ENCODE results near the gene DLGAP1. TPM values are rescaled to one million over a fixed set of nuclear protein-coding genes. Genes with fewer than 3 reads are reported as not detected.

Gene DLGAP1
- total and polyA plus RNA-seq, 5 donors = 0.11 to 0.31 (median 0.20) TPM; not detected in 1

- intact Hi-C loops (cut with DNase I) = loop anchor here in 1 of 4 donors (10.0 kb wide), 1 partner anchor 65 kb away; no protein-coding TSS in a partner anchor
Measured at GRCh38 chr18:3499501-3499900, 955.6 kb downstream of the DLGAP1 start.

DNA sequence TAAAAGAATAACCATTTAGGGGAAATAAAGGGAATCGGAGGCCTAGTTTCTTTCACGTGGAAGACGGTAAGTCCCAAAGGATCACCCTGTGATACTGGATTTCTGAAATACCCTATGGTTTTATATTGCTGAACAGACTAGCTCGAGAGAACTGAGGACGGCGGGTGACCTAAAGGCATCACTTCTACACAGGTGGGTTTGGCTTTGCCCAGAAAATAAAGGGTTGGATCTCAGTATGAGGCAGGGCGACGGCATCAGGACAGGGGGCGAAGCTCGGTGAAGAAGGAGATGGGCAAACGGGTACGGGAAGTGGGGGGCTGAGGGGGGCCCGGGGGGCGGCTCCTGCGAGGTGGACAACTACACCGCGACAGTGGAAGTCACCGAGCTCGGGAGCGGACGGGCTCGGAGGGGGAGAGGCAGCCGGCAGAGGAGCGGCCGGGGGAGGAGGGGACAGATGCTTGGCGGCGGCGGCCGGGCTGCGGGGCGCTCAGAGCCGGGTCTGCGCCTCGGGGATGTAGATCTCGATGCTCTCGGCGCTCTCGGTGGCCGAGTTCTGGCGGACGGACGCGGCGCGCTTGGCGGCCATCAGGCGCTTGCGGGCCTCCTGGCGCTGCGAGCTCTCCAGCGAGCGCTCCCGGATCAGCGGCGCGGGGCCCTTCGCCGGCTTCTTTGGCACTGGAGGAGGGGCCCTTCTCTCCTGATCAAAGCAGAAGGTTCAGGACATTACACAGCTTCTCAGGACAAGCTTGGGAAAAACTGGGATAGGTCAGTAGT is 956.2 kb downstream of the DLGAP1 start:
- WGBS = 15% methylated on average over 57 of the region's 58 CpGs
- Histone ChIP-seq H3K27ac (ENCODE audit: low read length) (no peak overlapping the region), H3K9me3 (ENCODE audit: control insufficient read depth, low read length) (no peaks in the 10 kb centered on the region), H3K4me1 (ENCODE audit: control insufficient read depth, insufficient read depth, low read length) (no peaks in the 10 kb centered on the region), H3K4me3 (ENCODE audit: low read length) (peak overlapping the region; percentile 62), H3K27me3 (ENCODE audit: control insufficient read depth, insufficient read depth) (no peaks in the 10 kb centered on the region)
- intact Hi-C loops (cut with DNase I) = loop anchor here in 1 of 4 donors (10.0 kb wide), 1 partner anchor 64 kb away; no protein-coding TSS in a partner anchor
- DNase-seq = peak; percentile 26 to 79 (median 66)
- peak; percentile 75 to 80 for ATAC-seq

More at GRCh38 chr18:3499501-3499900, 955.6 kb downstream of the DLGAP1 start:
- DNase-seq (no peak), ATAC-seq (peak; percentile 19 to 25)
- Histone ChIP-seq H3K27ac (ENCODE audit: low read length) (no peak overlapping the region), H3K27me3 (ENCODE audit: control insufficient read depth, insufficient read depth) (no peaks in the 10 kb centered on the region), H3K4me1 (ENCODE audit: control insufficient read depth, insufficient read depth, low read length) (no peaks in the 10 kb centered on the region), H3K4me3 (ENCODE audit: low read length) (peak overlapping the region; percentile 62), H3K9me3 (ENCODE audit: control insufficient read depth, low read length) (no peaks in the 10 kb centered on the region)
- WGBS = 26% methylated on average over 10 of the region's 10 CpGs

DNA sequence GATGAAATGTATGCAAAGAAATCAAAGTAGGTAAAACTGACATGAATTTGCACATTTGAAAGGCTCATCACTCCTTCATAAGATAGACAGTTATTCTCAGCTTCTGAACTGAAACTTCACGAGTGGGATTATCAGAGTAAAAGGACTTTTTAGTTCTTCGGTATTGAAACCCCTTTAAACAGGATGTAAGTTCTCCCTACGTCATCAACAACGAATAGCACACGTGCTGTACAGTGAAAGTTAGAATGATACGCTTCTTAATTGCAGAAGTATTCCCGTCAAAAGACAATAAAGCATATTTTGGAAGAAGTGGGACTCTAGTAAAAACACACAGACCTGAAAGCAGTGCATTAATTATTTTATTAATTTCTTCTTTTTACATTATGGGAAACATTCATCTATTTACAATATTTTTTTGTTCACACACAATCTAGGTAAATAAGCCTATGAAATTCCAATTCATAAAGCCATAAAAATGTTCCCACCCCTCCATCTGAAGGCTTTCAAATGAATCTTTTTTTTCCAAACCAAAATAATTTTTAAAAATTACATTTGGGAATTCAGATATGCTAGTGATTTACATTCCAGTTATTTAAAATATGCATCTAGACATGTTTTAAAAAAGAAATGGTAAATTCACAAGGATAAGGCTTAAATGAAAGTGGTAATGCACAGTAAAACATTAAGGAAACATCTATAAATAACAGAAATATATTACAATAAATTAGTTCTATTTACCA is 959.2 kb downstream of the DLGAP1 start:
- Histone ChIP-seq H3K27ac (ENCODE audit: low read length) (no peak overlapping the region), H3K27me3 (ENCODE audit: control insufficient read depth, insufficient read depth) (no peaks in the 10 kb centered on the region), H3K4me3 (ENCODE audit: low read length) (no peak overlapping the region), H3K9me3 (ENCODE audit: control insufficient read depth, low read length) (no peaks in the 10 kb centered on the region), H3K4me1 (ENCODE audit: control insufficient read depth, insufficient read depth, low read length) (no peaks in the 10 kb centered on the region)
- WGBS = 83% methylated on average over 7 of the region's 7 CpGs
- intact Hi-C loops (cut with DNase I) = loop anchor here in 1 of 4 donors (10.0 kb wide), 1 partner anchor 61 kb away; no protein-coding TSS in a partner anchor
- ATAC-seq (no peak), DNase-seq (no peak)

DNA sequence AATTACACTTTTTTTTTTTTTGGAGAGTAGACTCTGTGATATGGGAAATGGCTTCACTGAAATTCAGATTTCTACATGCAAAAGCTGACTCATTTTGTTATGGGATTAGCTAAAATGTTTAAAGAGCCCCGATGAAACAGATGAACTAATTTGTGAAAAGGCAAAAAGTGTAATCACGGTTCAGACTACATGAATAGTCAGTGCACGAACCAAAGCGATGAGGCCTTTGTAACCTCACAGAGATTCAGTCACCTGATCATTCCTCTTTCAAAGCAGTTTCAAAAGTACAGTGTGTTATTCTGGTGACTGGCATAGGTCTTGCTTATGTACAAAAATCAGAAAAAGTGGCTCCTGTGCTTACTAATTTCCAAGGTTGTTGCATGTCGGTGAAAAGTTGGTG is 960.5 kb downstream of the DLGAP1 start:
- H3K27me3 ChIP-seq (ENCODE audit: control insufficient read depth, insufficient read depth) = no peaks in the 10 kb centered on the region
- H3K27ac ChIP-seq (ENCODE audit: low read length) = no peak overlapping the region
- no peak for DNase-seq
- H3K4me1 ChIP-seq (ENCODE audit: control insufficient read depth, insufficient read depth, low read length) = no peaks in the 10 kb centered on the region
- no peak overlapping the region for H3K4me3 ChIP-seq (ENCODE audit: low read length)
- WGBS = 95% methylated on average over 5 of the region's 5 CpGs
- intact Hi-C loops (cut with DNase I) = loop anchor here in 1 of 4 donors (10.0 kb wide), 1 partner anchor 60 kb away; no protein-coding TSS in a partner anchor
- H3K9me3 ChIP-seq (ENCODE audit: control insufficient read depth, low read length) = no peaks in the 10 kb centered on the region
- ATAC-seq = no peak

GRCh38 chr18:3494245-3494526 is 960.9 kb downstream of the DLGAP1 start:
- ATAC-seq (no peak), DNase-seq (no peak)
- Histone ChIP-seq H3K4me3 (ENCODE audit: low read length) (no peak overlapping the region), H3K9me3 (ENCODE audit: control insufficient read depth, low read length) (no peaks in the 10 kb centered on the region), H3K27me3 (ENCODE audit: control insufficient read depth, insufficient read depth) (no peaks in the 10 kb centered on the region), H3K27ac (ENCODE audit: low read length) (no peak overlapping the region), H3K4me1 (ENCODE audit: control insufficient read depth, insufficient read depth, low read length) (no peaks in the 10 kb centered on the region)
- intact Hi-C loops (cut with DNase I) = loop anchor here in 1 of 4 donors (10.0 kb wide), 1 partner anchor 59 kb away; no protein-coding TSS in a partner anchor
- WGBS = 88% methylated on average over 4 of the region's 4 CpGs

- Histone ChIP-seq H3K27ac (ENCODE audit: low read length) (no peak overlapping the region), H3K9me3 (ENCODE audit: control insufficient read depth, low read length) (no peaks in the 10 kb centered on the region), H3K4me3 (ENCODE audit: low read length) (no peak overlapping the region), H3K4me1 (ENCODE audit: control insufficient read depth, insufficient read depth, low read length) (no peaks in the 10 kb centered on the region), H3K27me3 (ENCODE audit: control insufficient read depth, insufficient read depth) (no peaks in the 10 kb centered on the region)
- ATAC-seq = no peak
- WGBS = 69% methylated on average over 9 of the region's 9 CpGs
- intact Hi-C loops (cut with DNase I) = loop anchor here in 1 of 4 donors (10.0 kb wide), 1 partner anchor 59 kb away; no protein-coding TSS in a partner anchor
- no peak for DNase-seq
Measured at GRCh38 chr18:3493501-3494244, 961.4 kb downstream of the DLGAP1 start.

GRCh38 chr18:3492721-3493120 is 962.4 kb downstream of the DLGAP1 start:
- Histone ChIP-seq H3K4me1 (ENCODE audit: control insufficient read depth, insufficient read depth, low read length) (no peaks in the 10 kb centered on the region), H3K4me3 (ENCODE audit: low read length) (no peak overlapping the region), H3K27ac (ENCODE audit: low read length) (no peak overlapping the region), H3K9me3 (ENCODE audit: control insufficient read depth, low read length) (no peaks in the 10 kb centered on the region), H3K27me3 (ENCODE audit: control insufficient read depth, insufficient read depth) (no peaks in the 10 kb centered on the region)
- DNase-seq (no peak), ATAC-seq (no peak)
- intact Hi-C loops (cut with DNase I) = loop anchor here in 1 of 4 donors (10.0 kb wide), 1 partner anchor 58 kb away; no protein-coding TSS in a partner anchor
- 83% methylated on average over 2 of the region's 2 CpGs for WGBS

DNA sequence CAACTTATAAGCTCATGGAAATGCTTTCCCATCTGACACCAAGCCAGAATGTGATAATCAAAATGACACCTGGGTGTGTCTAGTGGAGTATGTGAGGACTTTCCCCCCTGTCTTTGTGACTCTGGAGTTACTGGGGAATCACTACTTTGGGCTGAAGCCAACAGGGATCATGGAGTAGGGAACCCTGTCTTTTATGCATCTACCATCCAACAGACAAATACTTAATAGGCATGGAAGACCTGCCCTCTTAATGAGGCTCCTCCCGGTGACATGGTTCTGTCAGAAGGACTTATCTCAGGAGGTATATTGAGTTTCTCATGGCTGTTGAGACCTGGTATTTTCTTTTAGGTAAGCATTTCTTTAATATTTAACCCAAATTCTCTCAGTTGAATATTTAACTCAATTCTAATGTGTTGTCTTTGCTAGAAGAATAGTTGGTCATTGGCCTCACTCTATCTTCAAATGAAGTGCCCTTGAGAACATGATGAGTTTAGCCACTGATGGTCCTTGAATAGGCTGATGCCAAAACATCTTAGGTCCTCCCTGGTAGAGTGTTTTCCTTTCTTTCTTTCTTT is 963.0 kb downstream of the DLGAP1 start:
- DNase-seq (no peak), ATAC-seq (no peak)
- H3K4me1 ChIP-seq (ENCODE audit: control insufficient read depth, insufficient read depth, low read length) = no peaks in the 10 kb centered on the region
- H3K9me3 ChIP-seq (ENCODE audit: control insufficient read depth, low read length) = no peaks in the 10 kb centered on the region
- no peak overlapping the region for H3K27ac ChIP-seq (ENCODE audit: low read length)
- no peaks in the 10 kb centered on the region for H3K27me3 ChIP-seq (ENCODE audit: control insufficient read depth, insufficient read depth)
- WGBS = 0% methylated on average over 1 of the region's 1 CpG
- intact Hi-C loops (cut with DNase I) = loop anchor here in 1 of 4 donors (10.0 kb wide), 1 partner anchor 57 kb away; no protein-coding TSS in a partner anchor
- H3K4me3 ChIP-seq (ENCODE audit: low read length) = no peak overlapping the region

- Histone ChIP-seq H3K4me1 (ENCODE audit: control insufficient read depth, insufficient read depth, low read length) (no peaks in the 10 kb centered on the region), H3K27ac (ENCODE audit: low read length) (no peak overlapping the region), H3K4me3 (ENCODE audit: low read length) (no peak overlapping the region), H3K9me3 (ENCODE audit: control insufficient read depth, low read length) (no peaks in the 10 kb centered on the region), H3K27me3 (ENCODE audit: control insufficient read depth, insufficient read depth) (no peaks in the 10 kb centered on the region)
- intact Hi-C loops (cut with DNase I) = no loop called here
- DNase-seq (no peak), ATAC-seq (no peak)
- WGBS = 91% methylated on average over 6 of the region's 6 CpGs
Measured at GRCh38 chr18:3489462-3489861, 965.6 kb downstream of the DLGAP1 start.

DNA sequence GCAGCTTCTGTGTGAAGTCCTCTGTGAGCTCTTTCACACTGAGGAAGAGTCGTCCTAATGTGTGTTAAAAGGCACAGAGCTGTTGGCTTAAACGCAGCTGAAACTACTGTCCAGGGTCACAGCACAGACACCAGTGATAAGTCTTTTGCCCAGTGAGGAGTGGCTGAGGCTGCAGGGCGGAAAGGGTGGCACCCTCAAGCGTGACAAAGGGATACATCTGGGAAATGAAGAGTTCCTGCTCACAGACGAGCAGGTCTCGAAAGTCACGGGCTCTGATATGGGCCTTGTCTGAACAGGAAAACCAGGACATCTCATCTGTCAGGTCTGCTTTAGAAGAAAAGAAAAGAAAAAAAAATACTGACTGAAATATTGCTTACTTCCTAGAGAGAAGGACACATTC is 968.6 kb downstream of the DLGAP1 start:
- no peak overlapping the region for H3K27ac ChIP-seq (ENCODE audit: low read length)
- intact Hi-C loops (cut with DNase I) = no loop called here
- no peaks in the 10 kb centered on the region for H3K27me3 ChIP-seq (ENCODE audit: control insufficient read depth, insufficient read depth)
- WGBS = 60% methylated on average over 7 of the region's 7 CpGs
- H3K4me1 ChIP-seq (ENCODE audit: control insufficient read depth, insufficient read depth, low read length) = no peaks in the 10 kb centered on the region
- DNase-seq (no peak), ATAC-seq (peak in 1 of 2 donors; percentile 35)
- H3K9me3 ChIP-seq (ENCODE audit: control insufficient read depth, low read length) = no peaks in the 10 kb centered on the region
- H3K4me3 ChIP-seq (ENCODE audit: low read length) = no peak overlapping the region
